ENCODE measurements around the gene TEKT5.

DNA sequence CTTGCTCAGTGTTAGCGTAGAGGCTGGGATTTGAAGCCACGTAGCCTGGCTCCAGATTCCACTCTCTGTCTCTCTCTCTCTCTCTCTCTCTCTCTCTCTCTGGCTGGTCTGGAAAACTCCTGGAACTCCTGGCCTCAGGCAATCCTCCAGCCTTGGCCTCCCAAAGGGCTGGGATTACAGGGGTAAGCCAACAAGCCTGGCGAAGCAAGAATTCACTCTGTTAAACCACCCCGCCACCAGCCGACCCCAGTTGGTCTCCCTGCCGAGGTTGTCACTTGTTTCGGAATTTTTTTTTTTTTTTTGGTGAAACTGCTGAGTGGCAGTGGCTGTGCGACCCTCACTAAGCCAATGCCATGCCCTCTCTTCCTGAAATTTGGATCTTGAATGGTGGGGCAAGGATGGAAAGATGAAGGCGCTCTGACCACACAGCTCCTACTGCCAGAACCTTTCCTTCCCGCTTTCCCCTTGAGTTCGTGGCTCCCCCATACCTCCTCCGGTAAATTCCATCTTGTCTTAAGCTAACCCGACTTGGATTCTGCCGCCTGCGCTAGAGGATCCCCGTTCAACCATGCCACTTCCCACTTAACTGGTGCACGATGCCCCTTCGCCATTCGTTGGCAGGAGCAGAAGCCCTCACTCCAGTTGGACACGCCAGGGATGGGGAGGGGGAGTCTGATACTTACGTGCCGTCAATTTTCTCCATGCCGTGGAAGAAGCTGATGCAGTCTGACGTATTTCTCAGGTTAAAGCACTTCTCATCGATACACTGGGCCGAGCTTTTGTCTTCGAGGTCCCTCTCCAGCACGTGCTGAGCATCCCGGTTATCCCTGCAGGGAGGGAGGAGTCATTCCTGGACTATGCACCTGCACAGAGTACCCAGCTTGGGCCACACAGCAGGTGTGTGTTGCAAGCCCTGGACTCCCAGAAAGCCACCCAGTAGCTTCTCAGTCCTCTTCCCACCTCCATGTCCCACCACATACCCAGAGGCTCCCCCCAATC lies 13.1 kb downstream of the TEKT5 start:
- TF ChIP-seq, protein P1, sequence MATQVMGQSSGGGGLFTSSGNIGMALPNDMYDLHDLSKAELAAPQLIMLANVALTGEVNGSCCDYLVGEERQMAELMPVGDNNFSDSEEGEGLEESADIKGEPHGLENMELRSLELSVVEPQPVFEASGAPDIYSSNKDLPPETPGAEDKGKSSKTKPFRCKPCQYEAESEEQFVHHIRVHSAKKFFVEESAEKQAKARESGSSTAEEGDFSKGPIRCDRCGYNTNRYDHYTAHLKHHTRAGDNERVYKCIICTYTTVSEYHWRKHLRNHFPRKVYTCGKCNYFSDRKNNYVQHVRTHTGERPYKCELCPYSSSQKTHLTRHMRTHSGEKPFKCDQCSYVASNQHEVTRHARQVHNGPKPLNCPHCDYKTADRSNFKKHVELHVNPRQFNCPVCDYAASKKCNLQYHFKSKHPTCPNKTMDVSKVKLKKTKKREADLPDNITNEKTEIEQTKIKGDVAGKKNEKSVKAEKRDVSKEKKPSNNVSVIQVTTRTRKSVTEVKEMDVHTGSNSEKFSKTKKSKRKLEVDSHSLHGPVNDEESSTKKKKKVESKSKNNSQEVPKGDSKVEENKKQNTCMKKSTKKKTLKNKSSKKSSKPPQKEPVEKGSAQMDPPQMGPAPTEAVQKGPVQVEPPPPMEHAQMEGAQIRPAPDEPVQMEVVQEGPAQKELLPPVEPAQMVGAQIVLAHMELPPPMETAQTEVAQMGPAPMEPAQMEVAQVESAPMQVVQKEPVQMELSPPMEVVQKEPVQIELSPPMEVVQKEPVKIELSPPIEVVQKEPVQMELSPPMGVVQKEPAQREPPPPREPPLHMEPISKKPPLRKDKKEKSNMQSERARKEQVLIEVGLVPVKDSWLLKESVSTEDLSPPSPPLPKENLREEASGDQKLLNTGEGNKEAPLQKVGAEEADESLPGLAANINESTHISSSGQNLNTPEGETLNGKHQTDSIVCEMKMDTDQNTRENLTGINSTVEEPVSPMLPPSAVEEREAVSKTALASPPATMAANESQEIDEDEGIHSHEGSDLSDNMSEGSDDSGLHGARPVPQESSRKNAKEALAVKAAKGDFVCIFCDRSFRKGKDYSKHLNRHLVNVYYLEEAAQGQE (IDR thresholded peaks at IDR 0.05), result no peak
- TF ChIP-seq SP1 (IDR thresholded peaks at IDR 0.05) (no peak), RAD21 (IDR thresholded peaks at IDR 0.05) (no peak), RXRA (IDR thresholded peaks at IDR 0.05) (no peak), GABPA (IDR thresholded peaks at IDR 0.05 in 1 of 2, conservative IDR thresholded peaks at IDR 0.05 in 1 of 2) (no peak), JUND (IDR thresholded peaks at IDR 0.05) (no peak), TAF1 (conservative IDR thresholded peaks at IDR 0.05) (no peak)
- TF ChIP-seq, protein P2, sequence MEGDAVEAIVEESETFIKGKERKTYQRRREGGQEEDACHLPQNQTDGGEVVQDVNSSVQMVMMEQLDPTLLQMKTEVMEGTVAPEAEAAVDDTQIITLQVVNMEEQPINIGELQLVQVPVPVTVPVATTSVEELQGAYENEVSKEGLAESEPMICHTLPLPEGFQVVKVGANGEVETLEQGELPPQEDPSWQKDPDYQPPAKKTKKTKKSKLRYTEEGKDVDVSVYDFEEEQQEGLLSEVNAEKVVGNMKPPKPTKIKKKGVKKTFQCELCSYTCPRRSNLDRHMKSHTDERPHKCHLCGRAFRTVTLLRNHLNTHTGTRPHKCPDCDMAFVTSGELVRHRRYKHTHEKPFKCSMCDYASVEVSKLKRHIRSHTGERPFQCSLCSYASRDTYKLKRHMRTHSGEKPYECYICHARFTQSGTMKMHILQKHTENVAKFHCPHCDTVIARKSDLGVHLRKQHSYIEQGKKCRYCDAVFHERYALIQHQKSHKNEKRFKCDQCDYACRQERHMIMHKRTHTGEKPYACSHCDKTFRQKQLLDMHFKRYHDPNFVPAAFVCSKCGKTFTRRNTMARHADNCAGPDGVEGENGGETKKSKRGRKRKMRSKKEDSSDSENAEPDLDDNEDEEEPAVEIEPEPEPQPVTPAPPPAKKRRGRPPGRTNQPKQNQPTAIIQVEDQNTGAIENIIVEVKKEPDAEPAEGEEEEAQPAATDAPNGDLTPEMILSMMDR (IDR thresholded peaks at IDR 0.05; ENCODE audit: low read depth, low read length, missing input control), result no peak
- TF ChIP-seq, protein P3, sequence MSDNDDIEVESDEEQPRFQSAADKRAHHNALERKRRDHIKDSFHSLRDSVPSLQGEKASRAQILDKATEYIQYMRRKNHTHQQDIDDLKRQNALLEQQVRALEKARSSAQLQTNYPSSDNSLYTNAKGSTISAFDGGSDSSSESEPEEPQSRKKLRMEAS (IDR thresholded peaks at IDR 0.05), result no peak

Measured in liver (tissue), 3 donors.